GM19043 (cell line): ENCODE measurements around the gene NFATC2.

Experiments
- ATAC-seq: cut with Tn5 transposase; IDR thresholded peaks from one replicate; pipeline ENCODE4 v1.9.1; 2021; ENCODE audit warnings: low read depth; ENCODE audit not compliant: unreplicated experiment

NFATC2 gene

GRCh38 chr20:51523276-51524013 lies 19.1 kb downstream of the NFATC2 start:
- no peak for ATAC-seq

DNA sequence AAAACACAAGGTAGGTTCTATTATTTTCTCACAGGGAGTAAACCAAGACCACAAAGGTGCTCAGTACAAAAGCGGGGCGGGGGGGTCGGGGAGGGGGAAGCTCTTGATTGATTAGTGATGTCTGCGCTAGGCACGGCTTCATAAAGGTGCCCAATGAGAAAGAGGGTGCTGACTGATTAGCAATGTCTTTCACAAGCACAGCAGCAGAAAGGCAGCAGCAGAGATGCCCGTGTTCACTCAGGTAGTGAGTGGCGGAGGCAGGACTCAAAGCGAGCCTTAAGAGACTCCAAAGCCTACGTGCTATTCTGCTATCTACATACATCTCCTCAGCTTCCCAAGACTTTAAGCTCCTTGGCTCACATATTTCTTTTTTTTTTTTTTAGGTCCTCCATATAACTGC lies 20.3 kb downstream of the NFATC2 start:
- ATAC-seq: no peak

DNA sequence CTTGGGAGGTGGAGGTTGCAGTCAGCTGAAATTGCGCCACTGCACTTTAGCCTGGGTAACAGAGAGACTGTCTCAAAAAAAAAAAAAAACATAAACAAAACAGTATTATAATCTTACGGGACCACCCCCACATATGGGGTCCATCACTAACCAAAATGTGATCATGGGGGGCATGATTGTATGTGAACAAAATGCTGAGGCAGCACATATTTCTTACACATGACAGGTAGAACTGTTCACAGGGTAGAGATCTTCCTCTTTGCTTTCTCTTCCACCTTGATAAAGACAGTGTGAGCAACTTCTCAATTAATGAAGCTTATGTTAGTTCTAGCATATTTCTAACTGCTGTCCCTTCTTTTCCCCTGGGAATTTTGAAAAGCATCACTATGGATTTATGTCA lies 24.7 kb downstream of the NFATC2 start:
- ATAC-seq: no peak

GRCh38 chr20:51516855-51517254 lies 25.7 kb downstream of the NFATC2 start:
- no peak for ATAC-seq

DNA sequence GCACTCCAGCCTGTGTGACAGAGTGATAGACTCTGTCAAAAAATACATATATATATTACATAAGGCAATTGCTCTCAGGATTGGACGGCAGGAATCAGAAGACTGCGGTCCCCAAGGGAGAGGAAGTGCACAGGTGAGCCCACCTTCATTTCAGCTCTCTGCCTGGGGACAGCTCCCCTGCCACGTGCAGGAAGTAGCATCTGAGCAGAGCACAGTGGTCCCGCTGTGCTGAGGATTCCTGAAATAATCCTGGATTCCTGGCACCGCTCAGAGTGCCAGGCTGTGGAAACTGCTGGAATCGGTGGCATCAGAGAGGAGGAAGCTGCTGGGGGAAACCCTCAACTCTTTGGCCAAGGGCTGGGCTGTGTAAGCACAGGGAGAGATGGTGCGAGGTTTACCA lies 27.7 kb downstream of the NFATC2 start:
- no peak for ATAC-seq

DNA sequence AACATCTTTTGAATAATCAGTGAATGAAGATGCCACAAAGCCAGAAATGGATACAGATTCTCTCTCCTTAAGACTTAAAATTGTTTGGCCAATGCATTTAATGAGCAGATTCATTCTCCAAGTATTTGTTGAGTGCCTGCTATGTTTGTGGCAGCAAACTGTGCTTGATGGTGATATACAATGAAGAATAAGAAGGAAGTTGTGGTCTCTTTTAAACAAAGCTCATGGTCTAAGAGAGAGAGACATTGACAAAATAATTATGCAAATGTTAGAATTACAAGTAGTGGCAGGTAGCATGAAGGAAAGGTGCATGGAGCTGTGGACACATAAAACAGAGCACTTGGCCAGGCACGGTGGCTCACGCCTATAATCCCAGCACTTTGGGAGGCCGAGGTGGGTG lies 28.3 kb downstream of the NFATC2 start:
- no peak for ATAC-seq

GRCh38 chr20:51513545-51513944 lies 29.0 kb downstream of the NFATC2 start:
- ATAC-seq: no peak

GRCh38 chr20:51512645-51513044 lies 29.9 kb downstream of the NFATC2 start:
- ATAC-seq: no peak

- no peak for ATAC-seq
Measured at GRCh38 chr20:51511861-51512619, 30.5 kb downstream of the NFATC2 start.

DNA sequence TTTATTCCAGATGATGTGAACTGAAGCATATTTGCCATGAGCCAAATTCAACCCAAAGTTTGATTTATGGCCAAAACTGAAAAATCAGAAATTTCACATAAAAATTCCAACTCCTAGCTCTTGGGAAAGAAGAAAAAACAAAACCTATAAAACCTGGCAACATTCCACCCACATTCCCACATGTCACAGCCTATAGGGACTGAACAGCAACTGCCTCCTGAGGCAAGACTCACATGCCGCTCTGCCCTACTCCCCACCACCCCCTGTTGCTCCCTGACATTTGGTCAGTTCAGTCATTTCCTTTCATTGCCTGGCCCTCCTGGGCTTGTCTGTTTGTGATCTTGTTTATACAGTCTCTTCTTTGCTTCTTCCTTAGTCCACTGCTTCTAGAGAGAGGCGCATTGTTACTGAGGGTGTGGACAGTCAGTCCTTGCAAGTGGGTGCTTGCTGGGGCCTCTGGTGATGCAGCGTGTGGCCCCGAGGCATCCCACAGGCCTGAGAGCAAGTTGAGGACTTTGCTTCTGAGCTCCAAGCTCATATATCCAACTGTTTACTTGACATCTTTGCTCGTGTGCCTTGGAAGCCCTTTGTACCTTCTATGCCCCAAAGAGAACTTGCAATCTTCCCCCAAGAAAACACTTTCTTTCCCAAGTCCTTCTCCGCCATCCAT lies 31.4 kb downstream of the NFATC2 start:
- no peak for ATAC-seq

- no peak for ATAC-seq
Measured at GRCh38 chr20:51510169-51510568, 32.4 kb downstream of the NFATC2 start.

DNA sequence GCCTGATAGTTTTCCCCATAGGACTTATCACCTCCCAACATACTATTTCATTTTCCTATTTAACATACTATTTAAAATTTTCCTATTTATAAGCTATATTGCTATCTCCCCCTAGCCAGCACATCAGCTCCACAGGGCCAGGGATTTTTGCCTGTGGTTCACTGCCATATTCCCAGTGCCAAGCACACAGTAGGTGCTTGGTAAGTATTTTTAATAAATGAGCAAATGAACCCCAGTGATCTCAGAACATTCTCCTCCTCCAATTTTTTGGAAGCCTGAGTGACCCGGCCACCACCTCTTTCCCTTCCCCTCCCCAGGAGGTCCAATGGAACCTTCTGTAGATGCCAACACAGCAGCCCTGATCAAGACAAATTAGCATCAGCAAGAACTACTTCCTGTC lies 33.3 kb downstream of the NFATC2 start:
- ATAC-seq: no peak

DNA sequence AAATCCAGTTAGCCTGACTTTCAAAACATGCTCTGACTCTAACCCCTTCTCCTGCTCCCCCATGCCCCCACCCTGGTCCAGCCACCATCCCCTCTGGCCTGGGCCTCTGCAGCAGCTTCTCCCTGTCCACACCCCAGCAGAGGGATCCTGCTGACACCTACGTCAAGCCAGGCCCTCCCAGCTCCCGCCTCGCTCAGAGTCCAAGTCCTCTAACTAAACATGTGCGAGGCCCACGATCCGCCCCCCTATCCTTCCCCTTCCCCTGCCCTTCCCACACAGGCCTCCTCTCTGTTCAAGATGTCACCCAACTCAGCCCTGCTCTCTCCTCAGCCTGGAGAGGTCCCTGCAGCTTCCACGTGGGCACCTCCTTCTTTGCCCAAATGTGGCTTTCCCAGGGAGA lies 33.7 kb downstream of the NFATC2 start:
- ATAC-seq: no peak

- ATAC-seq: no peak
Measured at GRCh38 chr20:51508158-51508557, 34.4 kb downstream of the NFATC2 start.

GRCh38 chr20:51507216-51508036 lies 35.1 kb downstream of the NFATC2 start:
- no peak for ATAC-seq

DNA sequence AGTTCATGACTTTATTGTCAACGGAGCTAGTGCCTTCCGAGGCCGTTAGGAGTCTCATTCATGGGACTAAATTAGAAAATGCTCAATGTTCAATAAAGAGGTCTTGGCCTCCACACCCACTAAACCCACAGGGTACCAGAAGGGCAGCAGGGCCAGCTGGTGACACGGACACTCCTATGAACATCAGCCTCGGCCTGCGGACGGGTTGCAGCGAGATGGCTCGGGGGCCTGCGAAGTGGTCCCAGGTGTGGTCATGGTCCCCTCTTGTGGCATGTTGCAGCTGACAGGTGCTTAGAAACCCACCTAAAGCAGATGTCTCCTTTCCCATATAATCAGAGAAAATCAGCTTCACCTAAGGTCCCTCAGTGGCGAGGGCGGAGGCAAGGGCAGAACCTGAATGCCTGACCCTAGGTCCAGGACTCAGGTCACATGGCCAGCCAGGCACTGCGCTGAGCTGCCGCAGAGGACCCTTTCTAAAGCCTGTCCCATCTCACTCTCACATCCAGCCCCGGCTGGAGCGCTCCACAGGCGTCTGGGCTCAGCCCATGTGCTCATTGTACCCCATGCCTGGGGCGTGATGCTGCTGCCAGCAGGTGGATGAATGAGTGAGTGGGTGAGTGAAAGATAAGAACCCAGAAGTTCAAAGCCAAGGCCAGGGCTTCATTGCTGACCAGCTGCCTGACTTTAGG lies 35.8 kb downstream of the NFATC2 start:
- no peak for ATAC-seq

- ATAC-seq: no peak
Measured at GRCh38 chr20:51505566-51505965, 37.0 kb downstream of the NFATC2 start.

DNA sequence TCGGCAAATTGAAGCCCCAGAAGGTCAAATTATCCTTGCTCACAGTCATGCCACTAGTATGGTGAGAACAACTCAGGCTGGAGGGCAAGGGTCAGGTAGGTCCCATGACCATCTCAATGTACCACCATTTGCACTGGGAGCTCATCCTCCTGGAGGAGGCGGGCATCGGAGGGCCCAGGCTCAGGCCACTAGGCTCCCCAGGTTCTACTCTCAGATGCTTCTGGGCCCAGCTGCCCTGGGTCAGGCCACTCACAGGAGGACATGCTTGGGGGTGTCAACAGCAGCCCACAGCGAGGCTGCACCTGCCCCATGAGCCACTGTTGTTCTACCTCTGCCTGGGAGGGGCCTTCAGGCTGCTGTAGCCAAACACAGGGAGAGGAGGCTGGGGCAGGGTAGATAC lies 39.1 kb downstream of the NFATC2 start:
- ATAC-seq: no peak

- no peak for ATAC-seq
Measured at GRCh38 chr20:51500936-51501335, 41.6 kb downstream of the NFATC2 start.

DNA sequence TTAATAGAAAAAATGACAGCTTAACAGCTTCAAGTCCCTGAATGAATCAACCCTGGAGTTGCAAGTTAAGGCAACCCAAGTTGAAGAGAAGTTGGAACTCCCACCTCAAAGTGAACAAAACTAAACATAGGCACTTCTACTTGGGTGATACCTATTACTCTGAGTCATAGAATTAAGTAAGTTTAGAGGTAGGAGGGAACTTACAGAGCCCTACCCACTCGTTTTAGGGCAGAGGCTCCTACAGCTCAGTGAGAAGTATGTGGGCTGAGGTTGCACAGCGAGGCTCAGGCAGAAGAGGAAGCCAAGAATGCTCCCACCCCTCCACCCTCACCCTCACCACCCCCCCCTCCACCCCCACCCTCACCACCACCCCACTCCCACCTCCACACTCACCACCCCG lies 42.2 kb downstream of the NFATC2 start:
- ATAC-seq: peak; percentile 54
